Mesothelial cell of epicardium (in vitro differentiated cells): ENCODE measurements around the gene DISC1. TPM values are rescaled to one million over a fixed set of nuclear protein-coding genes. Genes with fewer than 3 reads are reported as not detected.

ENCODE experiments used
- DNase-seq, 2 experiments: peaks; one replicate each; pipeline ENCODE4 v3.0.0; 2021; ENCODE audit warnings: low spot score in 2 of 2; ENCODE audit not compliant: unreplicated experiment in 2 of 2
- H3K27ac Mint-ChIP-seq: 2 replicates; pipeline ENCODE4 v1.8.0; 2021; ENCODE audit warnings: mixed read lengths
- H3K27me3 Mint-ChIP-seq: 2 replicates; pipeline ENCODE4 v1.8.0; 2021; ENCODE audit warnings: low read depth, mixed read lengths
- H3K36me3 Mint-ChIP-seq: 2 replicates; pipeline ENCODE4 v1.8.0; 2021; ENCODE audit warnings: mixed read lengths
- H3K4me1 Mint-ChIP-seq: 2 replicates; pipeline ENCODE4 v1.8.0; 2021; ENCODE audit warnings: mixed read lengths
- H3K4me3 Mint-ChIP-seq: 2 replicates; pipeline ENCODE4 v1.8.0; 2021; ENCODE audit warnings: mild to moderate bottlenecking, moderate library complexity, mixed read lengths
- H3K9me3 Mint-ChIP-seq: 2 replicates; pipeline ENCODE4 v1.8.0; 2021; ENCODE audit warnings: mixed read lengths
- total RNA-seq: library from RNA; stranded (reverse); gene quantifications from 3 replicates; pipeline ENCODE4 v1.2.1, GENCODE V29; 2021
- TF ChIP-seq, protein P1 (sequence below): fragments of 200-600 bp; sonication (generic); IDR thresholded peaks from one replicate; pipeline ENCODE4 v1.5.0; 2021; ENCODE audit warnings: antibody characterized with exemption; ENCODE audit not compliant: unreplicated experiment

DISC1 gene
- total RNA-seq, 1 donor from 2014 or later = 9.1 TPM

- no peaks in the 10 kb centered on the region for H3K4me1 Mint-ChIP-seq
- TF ChIP-seq, protein P1, sequence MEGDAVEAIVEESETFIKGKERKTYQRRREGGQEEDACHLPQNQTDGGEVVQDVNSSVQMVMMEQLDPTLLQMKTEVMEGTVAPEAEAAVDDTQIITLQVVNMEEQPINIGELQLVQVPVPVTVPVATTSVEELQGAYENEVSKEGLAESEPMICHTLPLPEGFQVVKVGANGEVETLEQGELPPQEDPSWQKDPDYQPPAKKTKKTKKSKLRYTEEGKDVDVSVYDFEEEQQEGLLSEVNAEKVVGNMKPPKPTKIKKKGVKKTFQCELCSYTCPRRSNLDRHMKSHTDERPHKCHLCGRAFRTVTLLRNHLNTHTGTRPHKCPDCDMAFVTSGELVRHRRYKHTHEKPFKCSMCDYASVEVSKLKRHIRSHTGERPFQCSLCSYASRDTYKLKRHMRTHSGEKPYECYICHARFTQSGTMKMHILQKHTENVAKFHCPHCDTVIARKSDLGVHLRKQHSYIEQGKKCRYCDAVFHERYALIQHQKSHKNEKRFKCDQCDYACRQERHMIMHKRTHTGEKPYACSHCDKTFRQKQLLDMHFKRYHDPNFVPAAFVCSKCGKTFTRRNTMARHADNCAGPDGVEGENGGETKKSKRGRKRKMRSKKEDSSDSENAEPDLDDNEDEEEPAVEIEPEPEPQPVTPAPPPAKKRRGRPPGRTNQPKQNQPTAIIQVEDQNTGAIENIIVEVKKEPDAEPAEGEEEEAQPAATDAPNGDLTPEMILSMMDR = no peak
- no peak for DNase-seq
- H3K27ac Mint-ChIP-seq = no peak overlapping the region
- H3K36me3 Mint-ChIP-seq = no peaks in the 10 kb centered on the region
- H3K9me3 Mint-ChIP-seq = peaks cover 13% of the 10 kb centered on the region
- no peak overlapping the region for H3K4me3 Mint-ChIP-seq
- no peaks in the 10 kb centered on the region for H3K27me3 Mint-ChIP-seq
Measured at GRCh38 chr1:231733672-231734071, 107.1 kb downstream of the DISC1 start.

GRCh38 chr1:231734417-231734816, 107.8 kb downstream of the DISC1 start:
- H3K4me3 Mint-ChIP-seq = no peak overlapping the region
- H3K36me3 Mint-ChIP-seq = peaks cover 7% of the 10 kb centered on the region
- TF ChIP-seq, protein P1 = no peak
- H3K27me3 Mint-ChIP-seq = no peaks in the 10 kb centered on the region
- peaks cover 20% of the 10 kb centered on the region for H3K9me3 Mint-ChIP-seq
- no peaks in the 10 kb centered on the region for H3K4me1 Mint-ChIP-seq
- DNase-seq = no peak
- no peak overlapping the region for H3K27ac Mint-ChIP-seq

- TF ChIP-seq, protein P1 = no peak
- H3K27ac Mint-ChIP-seq = no peak overlapping the region
- no peaks in the 10 kb centered on the region for H3K27me3 Mint-ChIP-seq
- H3K4me3 Mint-ChIP-seq = no peak overlapping the region
- peaks cover 27% of the 10 kb centered on the region for H3K9me3 Mint-ChIP-seq
- DNase-seq = no peak
- H3K4me1 Mint-ChIP-seq = no peaks in the 10 kb centered on the region
- H3K36me3 Mint-ChIP-seq = peaks cover 8% of the 10 kb centered on the region
Measured at GRCh38 chr1:231735411-231735810, 108.8 kb downstream of the DISC1 start.

DNA sequence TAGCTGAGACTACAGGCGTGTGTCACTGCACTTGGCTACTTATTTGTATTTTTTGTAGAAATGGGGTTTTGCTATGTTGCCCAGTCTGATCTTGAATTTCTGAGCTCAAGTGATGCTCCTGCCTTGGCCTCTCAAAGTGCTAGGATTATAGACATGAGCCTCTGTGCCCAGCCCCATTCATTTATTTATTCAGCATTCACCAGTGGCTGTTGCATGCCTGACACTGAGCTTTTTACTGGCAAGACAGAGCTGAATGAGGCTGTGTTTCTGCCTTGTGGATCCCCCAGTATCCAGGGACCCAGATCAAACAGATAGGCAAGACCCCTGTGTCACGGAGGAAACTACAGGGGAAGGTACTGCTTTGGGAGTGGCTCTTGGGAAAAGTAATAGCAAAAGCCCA, 109.4 kb downstream of the DISC1 start:
- TF ChIP-seq, protein P1 = no peak
- no peak for DNase-seq
- H3K27ac Mint-ChIP-seq = no peak overlapping the region
- no peaks in the 10 kb centered on the region for H3K4me1 Mint-ChIP-seq
- no peaks in the 10 kb centered on the region for H3K27me3 Mint-ChIP-seq
- peaks cover 8% of the 10 kb centered on the region for H3K36me3 Mint-ChIP-seq
- no peak overlapping the region for H3K4me3 Mint-ChIP-seq
- peaks cover 26% of the 10 kb centered on the region for H3K9me3 Mint-ChIP-seq

- no peaks in the 10 kb centered on the region for H3K27me3 Mint-ChIP-seq
- peaks cover 8% of the 10 kb centered on the region for H3K36me3 Mint-ChIP-seq
- H3K4me3 Mint-ChIP-seq = no peak overlapping the region
- H3K9me3 Mint-ChIP-seq = peaks cover 24% of the 10 kb centered on the region
- no peak overlapping the region for H3K27ac Mint-ChIP-seq
- no peaks in the 10 kb centered on the region for H3K4me1 Mint-ChIP-seq
- TF ChIP-seq, protein P1 = no peak
- DNase-seq = no peak
Measured at GRCh38 chr1:231736464-231736863, 109.9 kb downstream of the DISC1 start.

DNA sequence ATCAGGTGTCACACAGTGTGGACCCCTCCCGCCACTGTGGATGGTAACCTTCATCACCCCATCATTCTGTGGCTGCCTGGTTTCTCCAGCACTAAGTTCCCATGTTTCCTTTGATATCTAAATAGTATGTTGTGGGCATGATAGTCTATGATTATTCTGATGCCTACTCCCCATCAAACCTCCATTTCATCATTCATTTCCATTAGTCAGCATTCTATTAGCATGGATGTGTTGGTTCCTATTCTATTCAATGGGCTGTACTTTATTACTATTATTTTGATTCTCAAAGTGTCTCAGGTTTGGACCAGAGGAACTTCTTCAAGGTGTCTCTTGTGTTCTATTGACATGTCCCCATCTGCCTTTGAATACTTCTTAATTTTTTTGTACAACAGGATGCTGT, 112.0 kb downstream of the DISC1 start:
- peaks cover 8% of the 10 kb centered on the region for H3K36me3 Mint-ChIP-seq
- H3K4me1 Mint-ChIP-seq = no peaks in the 10 kb centered on the region
- no peak for DNase-seq
- H3K27ac Mint-ChIP-seq = no peak overlapping the region
- TF ChIP-seq, protein P1 = no peak
- no peaks in the 10 kb centered on the region for H3K27me3 Mint-ChIP-seq
- peaks cover 17% of the 10 kb centered on the region for H3K9me3 Mint-ChIP-seq
- no peak overlapping the region for H3K4me3 Mint-ChIP-seq
